Measurements from ENCODE around the gene KDM4C. TPM values are rescaled to one million over a fixed set of nuclear protein-coding genes. Genes with fewer than 3 reads are reported as not detected.

KDM4C gene
- total RNA-seq, 1 donor from 2014 or later: 16.5 TPM

GRCh38 chr9:6965566-6965965 lies 207.8 kb downstream of the KDM4C start:
- no peak for DNase-seq (ENCODE audit: low read depth)
- TF ChIP-seq, protein P1, sequence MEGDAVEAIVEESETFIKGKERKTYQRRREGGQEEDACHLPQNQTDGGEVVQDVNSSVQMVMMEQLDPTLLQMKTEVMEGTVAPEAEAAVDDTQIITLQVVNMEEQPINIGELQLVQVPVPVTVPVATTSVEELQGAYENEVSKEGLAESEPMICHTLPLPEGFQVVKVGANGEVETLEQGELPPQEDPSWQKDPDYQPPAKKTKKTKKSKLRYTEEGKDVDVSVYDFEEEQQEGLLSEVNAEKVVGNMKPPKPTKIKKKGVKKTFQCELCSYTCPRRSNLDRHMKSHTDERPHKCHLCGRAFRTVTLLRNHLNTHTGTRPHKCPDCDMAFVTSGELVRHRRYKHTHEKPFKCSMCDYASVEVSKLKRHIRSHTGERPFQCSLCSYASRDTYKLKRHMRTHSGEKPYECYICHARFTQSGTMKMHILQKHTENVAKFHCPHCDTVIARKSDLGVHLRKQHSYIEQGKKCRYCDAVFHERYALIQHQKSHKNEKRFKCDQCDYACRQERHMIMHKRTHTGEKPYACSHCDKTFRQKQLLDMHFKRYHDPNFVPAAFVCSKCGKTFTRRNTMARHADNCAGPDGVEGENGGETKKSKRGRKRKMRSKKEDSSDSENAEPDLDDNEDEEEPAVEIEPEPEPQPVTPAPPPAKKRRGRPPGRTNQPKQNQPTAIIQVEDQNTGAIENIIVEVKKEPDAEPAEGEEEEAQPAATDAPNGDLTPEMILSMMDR (conservative IDR thresholded peaks at IDR 0.05; ENCODE audit: low read depth, low read length): no peak
- no peak overlapping the region for H3K4me3 ChIP-seq (ENCODE audit: low read depth, low read length)

DNA sequence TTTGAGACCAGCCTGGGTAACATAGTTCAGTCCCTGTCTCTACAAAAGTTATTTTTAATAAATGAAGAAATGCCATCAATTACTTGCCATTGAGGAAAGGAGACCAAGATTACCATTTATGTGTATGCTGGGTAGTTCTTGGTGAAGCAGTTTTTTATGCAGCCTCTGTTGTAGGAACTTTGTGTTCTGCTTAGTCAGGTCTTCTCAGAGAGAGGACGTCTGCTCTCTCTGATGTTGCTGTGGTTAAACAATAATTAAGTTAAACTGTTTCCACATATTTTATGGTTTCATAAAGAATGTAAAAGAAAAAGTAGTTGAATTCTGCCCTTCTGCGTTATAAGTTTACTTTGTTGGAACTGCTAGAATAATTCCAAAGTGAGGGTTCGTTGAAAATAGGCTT lies 210.5 kb downstream of the KDM4C start:
- DNase-seq (ENCODE audit: low read depth): no peak
- no peak overlapping the region for H3K4me3 ChIP-seq (ENCODE audit: low read depth, low read length)
- TF ChIP-seq, protein P1 (conservative IDR thresholded peaks at IDR 0.05; ENCODE audit: low read depth, low read length): no peak

- H3K4me3 ChIP-seq (ENCODE audit: low read depth, low read length): no peak overlapping the region
- DNase-seq (ENCODE audit: low read depth): no peak
- TF ChIP-seq, protein P1 (conservative IDR thresholded peaks at IDR 0.05; ENCODE audit: low read depth, low read length): no peak
Measured at GRCh38 chr9:6969805-6970204, 212.0 kb downstream of the KDM4C start.

DNA sequence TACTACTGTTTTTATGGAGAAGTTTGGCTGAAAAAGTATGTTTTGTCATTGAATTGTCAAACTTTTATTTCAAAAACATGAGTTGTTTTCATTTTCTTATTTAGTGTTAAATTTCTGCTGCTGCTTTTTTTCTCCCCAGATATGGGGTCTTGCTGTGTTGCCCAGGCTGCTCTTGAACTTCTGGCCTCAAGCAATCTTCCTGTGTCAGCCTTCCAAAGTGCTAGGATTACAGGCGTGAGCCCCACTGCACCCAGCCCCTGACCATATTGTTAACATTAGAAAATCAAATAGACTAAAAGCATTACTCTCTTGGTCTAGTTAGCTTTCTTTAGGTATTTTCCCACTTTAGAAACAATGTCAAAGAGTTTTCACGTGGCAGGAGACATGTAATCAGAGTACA lies 215.3 kb downstream of the KDM4C start:
- TF ChIP-seq, protein P1 (conservative IDR thresholded peaks at IDR 0.05; ENCODE audit: low read depth, low read length): no peak
- no peak for DNase-seq (ENCODE audit: low read depth)
- H3K4me3 ChIP-seq (ENCODE audit: low read depth, low read length): no peak overlapping the region

DNA sequence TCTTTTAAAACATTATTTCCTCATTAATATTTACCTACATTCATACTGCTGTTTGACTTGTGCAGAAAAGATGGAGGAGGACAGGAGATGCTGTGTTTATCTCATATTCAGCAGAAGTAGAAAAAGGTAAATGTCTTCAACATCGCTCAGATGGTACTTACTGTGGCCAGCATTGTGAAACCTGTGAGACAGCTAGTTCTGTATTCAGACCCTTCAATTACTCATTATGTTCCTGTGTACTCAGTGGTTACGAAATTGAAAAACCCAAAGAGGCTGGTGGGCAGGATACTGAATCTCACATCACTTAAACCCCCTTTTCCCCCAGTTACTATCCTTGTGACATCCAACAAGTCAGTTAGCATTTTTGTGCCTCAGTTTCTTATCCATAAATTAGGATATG lies 216.0 kb downstream of the KDM4C start:
- DNase-seq (ENCODE audit: low read depth): no peak
- TF ChIP-seq, protein P1 (conservative IDR thresholded peaks at IDR 0.05; ENCODE audit: low read depth, low read length): no peak
- no peak overlapping the region for H3K4me3 ChIP-seq (ENCODE audit: low read depth, low read length)

GRCh38 chr9:6975198-6975597 lies 217.4 kb downstream of the KDM4C start:
- DNase-seq (ENCODE audit: low read depth): no peak
- TF ChIP-seq, protein P1 (conservative IDR thresholded peaks at IDR 0.05; ENCODE audit: low read depth, low read length): no peak
- H3K4me3 ChIP-seq (ENCODE audit: low read depth, low read length): no peak overlapping the region

DNA sequence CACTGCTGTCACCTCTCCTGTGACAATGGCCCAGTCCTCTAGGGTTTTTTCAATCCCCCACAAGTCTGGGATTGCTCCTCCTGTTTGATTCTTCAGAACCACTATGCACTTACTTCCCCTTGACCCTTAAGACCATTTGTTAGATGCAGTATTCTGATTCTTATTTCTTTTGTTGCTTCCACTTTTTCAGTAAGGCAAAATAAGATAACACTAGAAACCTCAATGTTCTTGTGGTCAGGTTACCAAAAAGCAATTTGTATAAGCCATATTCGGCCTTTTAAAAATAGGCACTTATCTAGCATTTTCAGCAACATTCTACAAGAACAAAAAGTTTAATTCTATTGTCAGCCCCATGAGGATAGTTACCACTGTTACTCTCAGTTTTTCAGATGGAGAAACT lies 220.0 kb downstream of the KDM4C start:
- TF ChIP-seq, protein P1 (conservative IDR thresholded peaks at IDR 0.05; ENCODE audit: low read depth, low read length): no peak
- DNase-seq (ENCODE audit: low read depth): no peak
- H3K4me3 ChIP-seq (ENCODE audit: low read depth, low read length): no peak overlapping the region
